Fibroblast of lung (primary cell): ENCODE results near the gene NUP62.

ENCODE experiments used
- CTCF ChIP-seq, 2 donors: IDR thresholded peaks in 1 of 2; conservative IDR thresholded peaks in 1 of 2; 1 replicate in 1 of 2; 2 replicates in 1 of 2; pipeline ENCODE4 v1.5.1; 2011 to 2012; ENCODE audit warnings: low read length in 2 of 2, control low read depth in 1 of 2, inconsistent platforms in 1 of 2, low read depth in 1 of 2, mild to moderate bottlenecking in 1 of 2
- EZH2 ChIP-seq: IDR thresholded peaks from 2 replicates; pipeline ENCODE4 v1.5.1; 2012; ENCODE audit warnings: low read length, control low read depth, mild to moderate bottlenecking; ENCODE audit errors: missing control alignments

GRCh38 chr19:49858088-49858985 lies 71.0 kb downstream of the NUP62 start:
- TF ChIP-seq CTCF (conservative IDR thresholded peaks at IDR 0.05 in 1 of 2, IDR thresholded peaks at IDR 0.05 in 1 of 2; ENCODE audit: low read depth in 1 of 2, low read length in 2 of 2) (no peak), EZH2 (no peak)
